ENCODE results near the gene NOS1AP.
"Not testable (repeated sequence)": the region's sequence is repeated elsewhere in the genome, so short reads cannot be mapped to it uniquely, and the experiment has no call there.

Gene NOS1AP

GRCh38 chr1:162396201-162396906 lies 326.9 kb downstream of the NOS1AP start:
- no peak for DNase-seq (ENCODE audit: low read depth in 3 of 3, low spot score in 1 of 3)

- DNase-seq (ENCODE audit: low read depth in 3 of 3, low spot score in 1 of 3), result no peak
Observed at GRCh38 chr1:162397039-162397448, 327.6 kb downstream of the NOS1AP start.

GRCh38 chr1:162397943-162398560 lies 328.6 kb downstream of the NOS1AP start:
- DNase-seq (ENCODE audit: low read depth in 3 of 3, low spot score in 1 of 3), result no peak

- DNase-seq (ENCODE audit: low read depth in 3 of 3, low spot score in 1 of 3), result no peak
Observed at GRCh38 chr1:162398999-162399580, 329.6 kb downstream of the NOS1AP start.

- DNase-seq (ENCODE audit: low read depth in 3 of 3, low spot score in 1 of 3), result no peak
Observed at GRCh38 chr1:162400790-162401355, 331.4 kb downstream of the NOS1AP start.

- no peak for DNase-seq (ENCODE audit: low read depth in 3 of 3, low spot score in 1 of 3)
Observed at GRCh38 chr1:162404550-162405160, 335.2 kb downstream of the NOS1AP start.

GRCh38 chr1:162405800-162406199 lies 336.3 kb downstream of the NOS1AP start:
- no peak for DNase-seq (ENCODE audit: low read depth in 3 of 3, low spot score in 1 of 3)

GRCh38 chr1:162406811-162407210 lies 337.3 kb downstream of the NOS1AP start:
- no peak for DNase-seq (ENCODE audit: low read depth in 3 of 3, low spot score in 1 of 3)

- no peak for DNase-seq (ENCODE audit: low read depth in 3 of 3, low spot score in 1 of 3)
Observed at GRCh38 chr1:162407539-162407938, 338.0 kb downstream of the NOS1AP start.

- DNase-seq (ENCODE audit: low read depth in 3 of 3, low spot score in 1 of 3), result no peak
Observed at GRCh38 chr1:162412002-162412401, 342.5 kb downstream of the NOS1AP start, which contains the start of gene SH2D1B. Gene SH2D1B (minus strand): TSS chr1:162412136. CDS start chr1:162412016, 120 bp downstream.

GRCh38 chr1:162416215-162416614 lies 346.7 kb downstream of the NOS1AP start:
- DNase-seq (ENCODE audit: low read depth in 3 of 3, low spot score in 1 of 3), result no peak

GRCh38 chr1:162416909-162417308 lies 347.4 kb downstream of the NOS1AP start:
- no peak for DNase-seq (ENCODE audit: low read depth in 3 of 3, low spot score in 1 of 3)

GRCh38 chr1:162417650-162418049 lies 348.2 kb downstream of the NOS1AP start:
- no peak for DNase-seq (ENCODE audit: low read depth in 3 of 3, low spot score in 1 of 3)

- DNase-seq (ENCODE audit: low read depth in 3 of 3, low spot score in 1 of 3), result not testable (repeated sequence)
Observed at GRCh38 chr1:162418584-162418983, 349.1 kb downstream of the NOS1AP start.

GRCh38 chr1:162419450-162419931 lies 350.0 kb downstream of the NOS1AP start:
- not testable (repeated sequence) for DNase-seq (ENCODE audit: low read depth in 3 of 3, low spot score in 1 of 3)

Measured in stimulated activated CD4-positive, alpha-beta T cell treated with anti-CD3 and anti-CD28 coated beads, TNF-alpha, amount 100 ng/mL, for 1 hour (primary cell).